GM19351 (cell line): ENCODE results near the gene MYO5C.

Source experiments
- ATAC-seq: cut with Tn5 transposase; IDR thresholded peaks from one replicate; pipeline ENCODE4 v1.9.1; 2021; ENCODE audit warnings: mild to moderate bottlenecking, moderate library complexity; ENCODE audit not compliant: unreplicated experiment

The MYO5C gene

DNA sequence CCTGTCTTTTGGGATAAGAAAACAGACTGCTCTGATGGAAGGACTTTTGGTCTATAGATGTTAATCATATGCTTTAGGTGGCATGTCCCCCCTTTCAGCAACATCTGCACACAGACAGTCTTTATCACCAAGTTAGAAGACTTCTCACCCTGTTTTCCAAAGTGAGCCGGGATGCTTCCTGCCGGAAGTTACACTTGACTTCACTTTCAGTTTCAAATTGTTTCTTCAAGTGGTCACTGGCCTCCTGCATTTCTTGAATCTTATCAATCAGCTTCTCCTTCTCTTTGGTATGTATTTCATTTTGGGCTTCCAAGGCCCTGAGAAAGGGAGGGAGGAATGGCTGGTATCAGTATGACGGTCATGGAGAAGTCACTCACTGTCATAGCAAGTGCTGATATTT lies 77.2 kb downstream of the MYO5C start:
- no peak for ATAC-seq

DNA sequence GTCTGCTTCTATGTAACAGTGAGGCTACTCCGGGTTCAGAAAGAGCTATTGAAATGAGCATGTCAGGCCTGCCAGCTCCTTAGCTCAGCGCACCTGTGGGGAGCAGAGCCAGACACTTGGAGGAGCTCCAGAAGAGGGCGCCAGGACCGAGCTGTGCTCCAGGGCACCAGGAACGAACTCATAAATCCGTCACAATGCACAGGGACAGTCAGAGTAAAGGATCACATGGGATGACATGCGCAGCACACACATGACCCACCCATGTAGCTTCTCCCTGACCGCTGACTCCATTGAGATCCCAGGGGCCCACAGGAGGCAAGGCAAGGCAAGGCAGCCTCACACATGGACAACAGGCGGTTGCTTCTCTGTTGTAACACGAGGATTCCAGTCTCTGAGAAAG lies 78.4 kb downstream of the MYO5C start:
- ATAC-seq = no peak

DNA sequence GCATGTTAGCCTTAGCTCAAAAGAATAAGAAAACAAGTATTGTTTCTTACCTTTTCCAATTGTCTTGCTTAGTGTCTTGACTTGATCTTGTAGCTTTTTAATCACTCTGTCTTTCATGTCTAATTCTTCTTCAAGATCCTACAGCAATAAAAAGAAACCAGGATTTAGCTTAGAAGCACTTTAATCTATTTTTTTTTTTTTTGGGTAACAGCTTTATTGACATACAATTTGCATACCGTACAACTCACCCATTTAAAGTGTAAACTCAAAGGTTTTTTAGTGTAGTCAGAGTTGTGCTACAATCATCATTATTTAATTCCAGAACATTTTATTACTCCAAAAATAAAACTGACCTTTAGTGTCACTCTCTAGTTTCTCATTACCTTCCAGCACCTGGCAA lies 81.1 kb downstream of the MYO5C start:
- ATAC-seq = no peak

DNA sequence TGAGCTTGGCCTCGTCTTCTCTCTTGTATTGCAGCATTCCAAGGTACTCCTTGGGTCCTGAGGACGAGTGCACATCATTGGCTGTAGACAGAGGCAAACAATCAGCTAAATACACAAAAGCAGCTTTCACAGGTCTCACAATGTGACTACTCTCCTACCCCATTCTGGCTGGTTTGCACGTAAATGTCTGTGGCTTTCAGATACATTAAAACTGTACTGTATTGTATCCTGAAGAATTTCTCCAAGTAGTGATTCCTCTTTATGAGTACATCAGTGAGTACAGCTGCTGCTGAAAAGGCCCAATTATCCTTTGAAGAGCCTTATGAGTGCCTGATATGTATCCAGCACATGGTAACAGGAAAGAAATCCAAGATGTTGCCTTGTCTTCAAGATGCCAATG lies 82.4 kb downstream of the MYO5C start:
- no peak for ATAC-seq

DNA sequence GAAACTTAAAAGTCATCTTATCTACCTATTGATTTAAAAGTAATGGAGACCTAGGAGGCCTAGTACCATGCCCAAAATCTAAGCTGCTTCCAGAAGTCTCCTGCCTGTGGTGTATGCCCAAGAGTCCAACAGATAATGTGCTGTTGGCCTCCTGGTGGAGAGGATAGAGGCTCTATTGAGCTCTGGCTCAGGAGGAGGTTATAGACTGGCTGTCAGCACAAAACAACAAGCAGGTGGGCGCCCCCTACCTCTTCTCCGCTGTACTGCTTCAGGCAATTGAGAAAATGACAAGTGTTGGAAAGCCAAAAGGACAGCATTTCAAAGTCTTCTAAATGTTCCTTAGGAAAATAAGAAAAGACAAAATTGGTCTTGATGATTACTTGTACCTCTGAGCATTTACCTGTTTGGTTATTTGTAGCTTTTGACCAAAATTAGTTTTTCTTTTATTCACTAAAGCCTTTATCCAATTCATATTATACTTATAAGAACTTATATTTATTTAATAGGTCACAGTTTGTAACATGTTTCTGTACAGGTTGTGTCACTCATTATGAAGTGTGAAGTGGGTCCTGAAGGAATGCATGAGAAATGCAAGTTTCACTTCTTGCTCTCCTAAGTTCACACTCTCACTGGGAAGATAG lies 87.2 kb downstream of the MYO5C start:
- ATAC-seq = peak; percentile 96

DNA sequence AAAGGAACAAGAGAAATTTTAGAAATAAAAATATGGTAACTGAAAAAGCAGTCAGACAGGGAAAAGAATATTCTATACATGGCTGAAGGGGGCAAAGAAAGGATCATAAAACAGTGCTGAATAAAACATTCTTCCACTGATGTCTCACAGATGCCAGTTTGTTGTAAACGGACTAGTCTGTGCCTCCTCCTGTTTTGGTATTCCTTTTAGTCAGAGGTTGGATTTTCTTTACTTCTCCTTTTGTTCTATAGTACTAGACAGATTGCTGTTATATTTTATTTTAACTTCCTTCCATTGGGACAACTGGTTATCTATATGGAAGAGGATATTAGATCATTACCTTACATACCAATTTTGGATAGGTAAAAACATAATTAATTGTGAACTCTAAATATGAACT lies 88.4 kb downstream of the MYO5C start:
- no peak for ATAC-seq

DNA sequence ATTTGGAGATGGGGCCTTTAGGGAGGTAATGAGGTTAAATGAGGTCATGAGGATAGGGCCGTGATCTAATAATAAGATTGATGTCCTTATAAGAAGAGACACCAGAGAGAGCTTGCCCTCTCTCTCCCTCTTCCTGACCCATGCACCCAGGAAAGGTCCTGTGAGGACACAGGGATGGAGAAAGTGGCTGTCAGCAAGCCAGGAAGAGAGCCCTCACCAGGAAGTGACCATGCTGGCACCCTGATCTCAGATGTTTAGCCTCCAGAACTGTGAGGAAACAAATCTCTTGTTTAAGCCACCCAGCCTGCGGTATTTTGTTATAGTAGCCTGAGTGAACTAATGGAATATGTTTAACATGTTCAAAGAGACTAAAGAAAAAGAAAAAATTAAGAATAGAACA lies 89.2 kb downstream of the MYO5C start:
- no peak for ATAC-seq

DNA sequence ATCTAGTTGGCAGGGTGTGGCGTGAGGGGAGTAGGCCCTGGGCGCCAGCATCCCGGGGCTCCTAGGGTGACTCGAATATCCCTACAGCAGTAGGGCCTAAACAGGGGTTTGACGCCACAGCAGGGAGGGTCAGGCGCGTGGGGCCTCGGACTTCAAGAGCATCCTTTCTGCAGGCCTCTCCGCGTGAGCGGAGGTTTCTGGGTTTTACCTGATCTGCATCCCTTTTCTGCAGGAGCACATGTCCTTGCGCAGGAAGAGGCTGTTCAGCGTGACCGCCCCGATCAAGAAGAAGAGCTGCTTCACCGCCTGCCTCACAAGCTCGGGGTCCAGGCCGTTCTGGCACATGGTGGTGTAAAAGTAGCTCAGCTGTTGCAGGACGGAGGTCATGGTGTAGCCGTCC lies 90.9 kb downstream of the MYO5C start:
- ATAC-seq = no peak

DNA sequence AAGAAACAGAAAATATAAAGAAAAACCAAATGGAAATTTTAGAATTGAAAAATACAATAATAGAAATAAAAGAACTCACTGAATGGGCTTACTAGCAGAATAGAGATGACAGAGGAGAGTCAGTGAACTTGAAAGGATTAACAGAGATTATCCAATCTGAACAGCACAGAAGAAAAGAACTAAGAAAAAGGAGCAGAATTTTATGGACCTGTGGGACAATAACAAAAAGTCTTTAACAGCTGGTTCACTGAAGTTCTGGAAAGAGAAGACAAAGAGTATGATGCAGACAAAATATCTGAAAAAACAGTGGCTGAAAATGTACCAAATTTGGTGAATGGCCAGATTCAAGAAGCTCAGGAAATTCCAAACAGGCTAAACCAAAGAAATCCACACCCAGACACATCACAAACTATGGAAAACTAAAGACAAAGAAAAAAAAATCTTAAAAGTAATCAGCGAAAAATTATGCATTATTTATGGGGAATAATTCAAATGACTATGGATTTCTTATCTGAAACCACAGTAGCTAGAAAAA lies 94.7 kb downstream of the MYO5C start:
- ATAC-seq = no peak

DNA sequence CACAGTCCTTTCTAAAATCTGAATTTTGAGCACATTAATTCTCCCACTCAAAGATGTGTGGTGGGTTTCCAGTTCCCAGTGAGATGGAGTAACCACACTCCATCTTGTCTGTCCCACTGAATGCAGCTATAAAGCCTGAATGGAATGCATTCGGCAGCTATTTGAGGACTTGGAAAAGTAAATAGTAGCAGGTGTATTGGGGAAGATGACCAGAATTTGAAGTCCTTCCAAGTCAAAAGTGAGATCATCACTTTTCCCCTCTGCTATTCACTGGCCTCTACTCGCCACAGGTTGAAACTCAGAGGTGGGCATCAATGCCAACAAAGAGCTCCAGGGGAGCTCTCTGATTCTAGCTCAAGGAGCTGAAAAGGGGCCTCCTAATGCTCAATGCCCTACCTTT lies 96.3 kb downstream of the MYO5C start:
- no peak for ATAC-seq

DNA sequence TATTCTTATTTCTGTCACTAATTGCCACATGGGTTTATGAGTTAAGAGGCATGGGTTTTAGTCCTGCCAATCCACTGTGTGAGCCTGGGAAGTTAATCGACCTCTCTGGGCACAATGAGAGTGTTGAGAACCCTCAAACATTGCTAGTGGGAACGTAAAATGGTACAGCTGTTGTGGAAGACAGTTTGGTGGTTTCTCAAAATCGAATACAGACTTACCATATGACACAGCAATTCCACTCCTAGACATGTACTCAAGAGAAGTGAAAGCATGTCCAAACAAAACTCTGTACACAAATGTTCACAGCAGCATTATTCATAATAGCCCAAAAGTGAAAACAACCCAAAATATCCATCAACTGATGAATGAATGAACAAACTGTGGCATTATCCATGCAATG lies 98.7 kb downstream of the MYO5C start:
- ATAC-seq = no peak

DNA sequence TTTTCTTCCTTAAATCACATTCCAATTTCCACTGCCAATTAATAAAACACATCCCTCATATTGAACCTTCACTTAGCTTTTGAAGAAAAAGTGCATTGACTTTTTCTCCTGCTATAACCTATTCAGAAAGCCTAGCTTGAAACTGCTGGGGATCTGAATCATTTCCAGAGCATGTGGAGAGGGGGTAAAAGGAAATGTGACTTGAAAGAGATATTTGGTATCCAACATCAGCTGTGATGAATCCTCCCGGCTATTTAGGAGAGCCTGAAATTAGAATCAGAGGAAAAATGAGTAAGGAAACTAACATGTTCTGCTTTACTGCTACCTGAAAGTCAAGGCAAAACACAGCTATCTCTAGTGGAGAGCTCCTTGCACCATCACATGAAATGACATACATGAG lies 101.8 kb downstream of the MYO5C start:
- ATAC-seq = no peak

DNA sequence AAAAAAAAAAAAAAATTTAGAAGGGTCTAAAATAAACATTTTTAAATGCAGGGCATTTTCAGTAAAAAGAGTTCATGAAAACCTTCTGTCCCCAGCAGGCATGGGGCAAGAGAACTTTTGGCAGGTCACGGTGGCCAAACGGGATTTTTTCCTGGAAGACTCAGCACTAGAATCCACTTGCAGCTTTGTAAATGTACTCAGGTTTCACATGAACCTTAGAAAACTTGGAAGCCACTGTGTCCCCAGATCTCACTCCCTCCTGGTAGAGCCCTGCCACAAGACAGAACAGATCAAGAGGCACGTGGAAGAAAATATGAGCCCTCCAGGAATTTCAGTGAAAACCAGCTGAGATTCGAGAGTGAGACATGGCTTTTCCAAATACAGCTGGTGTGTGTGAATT lies 102.3 kb downstream of the MYO5C start:
- ATAC-seq = no peak

DNA sequence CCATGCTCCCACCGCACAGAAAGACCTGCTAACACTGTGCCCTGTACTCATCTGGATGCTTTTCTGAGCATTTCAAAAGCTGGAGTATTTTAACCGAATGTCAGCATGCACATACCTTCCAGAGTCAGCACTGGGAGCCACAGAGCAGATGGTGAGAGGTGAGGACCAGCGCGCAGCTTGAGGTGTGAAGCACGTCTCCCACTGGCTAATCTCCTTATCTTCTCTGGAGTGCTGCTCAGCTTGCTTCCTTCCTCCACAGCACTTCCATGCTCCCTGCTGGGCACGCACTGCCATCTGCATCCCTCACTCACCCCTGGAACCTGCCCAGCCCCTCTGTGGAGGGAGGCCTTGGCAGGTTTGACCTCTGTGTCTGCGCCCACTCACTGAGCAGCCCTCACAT lies 104.4 kb downstream of the MYO5C start, which contains the start of gene GNB5:
Gene GNB5 (minus strand): TSS at position 186 of the 400 bp plus-strand sequence. CDS start 6,716 bp downstream, outside the sequence.
- no peak for ATAC-seq

DNA sequence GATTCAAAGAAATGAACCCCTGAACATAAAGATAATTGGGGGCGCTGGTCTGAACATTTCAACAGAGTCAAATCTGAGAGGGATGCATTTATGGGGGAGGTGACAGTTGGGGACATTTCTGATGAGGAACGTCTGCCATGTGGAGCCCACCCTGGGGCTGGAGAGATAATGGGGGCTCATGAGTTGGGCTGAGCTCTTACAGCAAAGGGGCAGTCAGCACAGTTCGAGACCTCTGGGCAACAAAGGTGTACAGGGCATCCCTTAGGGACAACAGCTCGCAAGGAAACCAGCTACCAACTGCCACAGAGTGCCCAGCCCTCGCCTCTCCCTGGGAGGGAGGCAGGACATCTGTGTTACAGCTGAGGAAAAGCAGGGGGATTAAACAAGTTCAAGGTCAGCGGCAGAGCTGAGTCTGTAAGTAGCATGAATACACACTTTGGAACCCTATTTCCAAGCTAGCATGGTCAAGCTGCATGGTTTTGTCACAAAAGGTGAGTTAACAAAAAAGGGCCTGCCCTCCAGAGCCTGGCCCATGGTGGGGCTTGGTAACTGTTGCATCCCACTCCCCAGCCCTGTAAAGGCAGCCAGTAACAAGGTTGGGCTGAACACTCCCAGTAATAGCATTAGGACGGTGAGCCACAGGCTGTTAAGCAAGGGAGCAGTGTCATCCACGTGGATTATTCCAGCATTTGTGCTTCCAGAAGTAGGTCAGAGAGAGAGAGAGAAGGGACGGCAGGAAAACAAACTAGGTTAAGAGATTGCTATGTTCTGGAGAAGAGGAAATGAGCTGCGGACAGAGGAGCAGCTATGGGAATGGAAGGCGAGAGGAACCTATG lies 108.7 kb downstream of the MYO5C start:
- ATAC-seq = no peak

DNA sequence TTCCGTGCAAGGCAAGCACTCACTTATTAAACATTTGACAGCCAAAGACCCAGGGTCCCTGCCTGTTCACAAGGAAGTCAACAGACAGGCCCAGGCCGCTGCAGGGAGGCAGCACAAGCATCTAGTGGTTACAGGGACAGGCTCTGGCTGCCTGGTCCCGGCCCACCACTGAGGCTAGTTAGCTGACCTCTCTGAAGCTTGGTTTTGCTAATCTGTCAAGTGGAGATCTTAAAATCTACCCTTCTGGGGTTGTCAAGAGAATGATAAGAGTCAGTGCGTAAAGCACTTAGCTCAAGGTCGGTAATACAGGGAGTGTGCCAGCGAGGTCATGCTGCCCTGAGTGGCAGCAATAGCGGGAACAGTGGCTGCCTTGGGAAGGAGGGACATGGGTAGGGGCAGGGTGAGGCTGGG lies 110.4 kb downstream of the MYO5C start:
- no peak for ATAC-seq

DNA sequence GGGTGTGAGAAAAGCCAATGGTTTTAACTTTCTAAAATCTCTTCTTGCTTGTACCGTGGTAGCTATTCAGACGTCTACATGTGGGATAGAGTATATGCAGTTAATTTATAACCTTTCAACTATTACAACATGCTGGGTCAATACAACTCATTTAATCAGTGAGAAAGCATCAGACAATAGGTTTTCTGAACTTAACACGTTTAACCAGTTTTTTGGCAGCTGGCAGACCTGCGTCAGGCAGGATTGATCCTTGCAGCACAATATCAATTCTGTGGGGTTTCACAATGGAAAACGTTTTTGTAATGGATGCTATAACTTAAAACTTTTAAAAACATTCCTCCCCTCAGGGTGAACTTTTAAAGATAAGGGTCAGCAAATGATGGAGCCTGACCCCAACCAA lies 110.9 kb downstream of the MYO5C start:
- ATAC-seq = no peak

DNA sequence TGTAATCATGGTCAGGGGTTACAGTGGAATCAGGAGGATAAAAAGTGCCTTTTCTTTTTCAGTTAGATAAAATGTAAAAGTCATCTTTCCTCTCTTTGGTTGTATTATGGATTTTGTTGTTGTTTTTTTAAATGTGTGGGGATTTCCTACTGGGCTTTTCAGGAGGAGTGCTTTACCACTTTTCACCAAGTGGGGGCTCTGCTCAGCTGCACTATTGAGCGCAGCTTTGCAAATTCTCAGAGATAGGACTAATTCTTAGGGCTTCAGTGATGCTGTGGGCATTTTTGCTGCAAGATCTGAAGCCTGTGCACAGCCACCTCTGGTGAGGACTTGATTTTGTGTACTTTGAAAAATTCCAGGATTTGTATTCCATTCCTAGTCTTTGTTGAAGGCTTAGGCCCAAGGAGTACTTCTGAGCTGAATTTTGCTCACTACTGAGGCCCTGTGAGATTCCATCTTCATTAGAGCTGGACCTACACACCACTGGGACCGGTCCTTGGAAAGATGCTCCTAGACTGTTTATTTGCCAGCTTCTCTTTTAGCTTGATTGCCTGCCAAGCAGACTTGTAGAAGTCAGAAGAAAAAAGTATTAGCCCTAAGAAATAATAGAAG lies 111.9 kb downstream of the MYO5C start:
- ATAC-seq = no peak

DNA sequence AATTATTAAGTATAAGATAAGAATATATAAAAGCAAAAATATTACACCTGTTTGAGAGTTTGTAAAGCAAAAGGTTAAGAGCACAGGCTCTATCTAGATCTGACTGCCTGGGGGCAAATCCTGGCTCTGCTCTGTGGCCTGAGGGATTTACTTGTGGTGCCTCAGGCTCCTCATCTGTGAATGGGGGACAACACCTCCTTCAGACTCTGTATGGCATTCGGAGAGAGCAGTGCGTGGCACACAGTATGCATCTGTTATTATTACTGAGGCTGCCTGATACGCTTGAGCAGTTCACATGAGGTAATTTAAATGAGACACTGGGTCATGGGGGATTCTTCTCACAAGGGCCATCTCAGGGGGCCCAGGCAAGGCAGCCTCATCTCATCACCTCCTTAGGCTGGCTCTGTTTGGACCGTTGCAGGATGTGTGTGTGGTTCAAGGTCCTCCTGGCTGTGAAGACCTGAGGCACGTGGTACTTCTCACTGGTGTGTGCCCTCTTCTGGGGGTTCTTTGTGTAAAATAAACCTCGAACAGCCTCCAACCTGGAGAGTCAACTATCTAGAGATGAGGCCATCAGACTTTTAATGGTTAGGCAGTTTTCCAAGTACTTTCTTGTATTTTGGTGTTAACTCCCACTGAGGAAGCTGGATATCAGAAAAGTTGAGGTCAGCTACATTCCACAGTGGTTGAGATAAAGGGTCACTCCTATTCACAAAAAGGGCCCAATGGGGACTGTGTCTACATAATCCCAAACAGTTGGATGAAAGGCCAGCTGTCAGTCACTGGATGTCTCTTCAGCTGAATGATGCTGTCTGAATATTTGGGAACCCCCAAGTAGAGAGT lies 113.4 kb downstream of the MYO5C start:
- no peak for ATAC-seq

DNA sequence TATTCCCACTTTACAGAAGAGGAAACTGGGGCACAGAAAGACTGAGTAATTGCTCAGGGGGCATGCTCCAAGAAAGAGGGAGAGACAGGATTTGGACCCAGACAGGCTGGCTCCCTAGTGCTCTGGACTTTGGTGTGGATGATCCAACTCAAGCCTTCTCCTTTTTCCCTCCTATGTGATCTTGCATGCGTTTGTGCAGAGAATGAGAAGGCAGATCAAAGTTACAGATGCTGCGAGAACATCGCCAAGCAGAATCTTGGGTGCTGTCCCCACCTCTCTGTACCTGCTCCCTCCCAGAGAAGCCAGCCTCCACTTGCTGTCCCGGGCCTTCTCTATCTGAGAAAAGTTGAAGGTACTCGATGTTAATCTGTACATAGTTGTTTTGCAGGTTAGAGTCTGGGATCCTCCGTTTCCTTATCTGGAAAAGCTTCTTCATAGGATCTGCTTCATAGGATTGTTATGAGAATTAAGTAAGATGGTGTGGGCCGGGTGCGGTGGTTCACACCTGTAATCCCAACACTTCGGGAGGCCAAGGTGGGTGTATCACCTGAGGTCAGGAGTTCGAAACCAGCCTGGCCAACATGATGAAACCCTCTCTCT lies 114.7 kb downstream of the MYO5C start:
- ATAC-seq = no peak
